ENCODE measurements around the gene LEO1. TPM values are rescaled to one million over a fixed set of nuclear protein-coding genes. Genes with fewer than 3 reads are reported as not detected.
A peak's percentile ranks its signal among the peaks of the same experiment; 100 is the strongest.

Gene LEO1
- total RNA-seq (10 to 100 TPM; 13.3 to 23.3 TPM), polyA plus RNA-seq (10 to 100 TPM; 11.3 to 14.5 TPM)

- H3K4me1 ChIP-seq (ENCODE audit: control insufficient read depth in 4 of 4, insufficient read depth in 4 of 4, low read length in 3 of 4): peaks cover 7 to 20% (median 15%) of the 10 kb centered on the region in 4 donors
- peak within 1 kb of the TSS; percentile 80 to 82 for H3K27ac ChIP-seq (ENCODE audit: low read depth in 1 of 2, low read length in 2 of 2)
- peak within 1 kb of the TSS; percentile 49 to 63 for H3K9ac ChIP-seq (ENCODE audit: low read depth in 1 of 2, low read length in 2 of 2)
- TF ChIP-seq FOXA2 (IDR thresholded peaks at IDR 0.05): peak; percentile 62
- TF ChIP-seq FOXA1 (IDR thresholded peaks at IDR 0.05): peak; percentile 43
- TF ChIP-seq RAD21 (IDR thresholded peaks at IDR 0.05): peak; percentile 55 to 62
- peak; percentile 89 to 92 for TF ChIP-seq RXRA (IDR thresholded peaks at IDR 0.05)
- no peak for TF ChIP-seq HNF4G (IDR thresholded peaks at IDR 0.05)
- peak; percentile 67 for TF ChIP-seq TAF1 (conservative IDR thresholded peaks at IDR 0.05)
- peak; percentile 87 for TF ChIP-seq ZBTB33 (IDR thresholded peaks at IDR 0.05)
- peak; percentile 27 to 59 for TF ChIP-seq HNF4A (conservative IDR thresholded peaks at IDR 0.05)
- TF ChIP-seq GABPA (IDR thresholded peaks at IDR 0.05 in 1 of 2, conservative IDR thresholded peaks at IDR 0.05 in 1 of 2): peak in 1 of 2 donors; percentile 70
- no peak for TF ChIP-seq CTCF (IDR thresholded peaks at IDR 0.05; ENCODE audit: low read depth, low read length, missing input control)
- TF ChIP-seq, protein P1, sequence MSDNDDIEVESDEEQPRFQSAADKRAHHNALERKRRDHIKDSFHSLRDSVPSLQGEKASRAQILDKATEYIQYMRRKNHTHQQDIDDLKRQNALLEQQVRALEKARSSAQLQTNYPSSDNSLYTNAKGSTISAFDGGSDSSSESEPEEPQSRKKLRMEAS (IDR thresholded peaks at IDR 0.05): peak; percentile 49
- peak; percentile 39 for TF ChIP-seq SP1 (IDR thresholded peaks at IDR 0.05)
- peak in 1 of 2 donors; percentile 40 for TF ChIP-seq JUND (IDR thresholded peaks at IDR 0.05)
- peak in 1 of 2 donors; percentile 22 for TF ChIP-seq EGR1 (IDR thresholded peaks at IDR 0.05; ENCODE audit: low read depth in 2 of 2)
- TF ChIP-seq NR2F2 (IDR thresholded peaks at IDR 0.05): no peak
- TF ChIP-seq, protein P2, sequence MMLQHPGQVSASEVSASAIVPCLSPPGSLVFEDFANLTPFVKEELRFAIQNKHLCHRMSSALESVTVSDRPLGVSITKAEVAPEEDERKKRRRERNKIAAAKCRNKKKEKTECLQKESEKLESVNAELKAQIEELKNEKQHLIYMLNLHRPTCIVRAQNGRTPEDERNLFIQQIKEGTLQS (IDR thresholded peaks at IDR 0.05): no peak
- TF ChIP-seq, protein P3, sequence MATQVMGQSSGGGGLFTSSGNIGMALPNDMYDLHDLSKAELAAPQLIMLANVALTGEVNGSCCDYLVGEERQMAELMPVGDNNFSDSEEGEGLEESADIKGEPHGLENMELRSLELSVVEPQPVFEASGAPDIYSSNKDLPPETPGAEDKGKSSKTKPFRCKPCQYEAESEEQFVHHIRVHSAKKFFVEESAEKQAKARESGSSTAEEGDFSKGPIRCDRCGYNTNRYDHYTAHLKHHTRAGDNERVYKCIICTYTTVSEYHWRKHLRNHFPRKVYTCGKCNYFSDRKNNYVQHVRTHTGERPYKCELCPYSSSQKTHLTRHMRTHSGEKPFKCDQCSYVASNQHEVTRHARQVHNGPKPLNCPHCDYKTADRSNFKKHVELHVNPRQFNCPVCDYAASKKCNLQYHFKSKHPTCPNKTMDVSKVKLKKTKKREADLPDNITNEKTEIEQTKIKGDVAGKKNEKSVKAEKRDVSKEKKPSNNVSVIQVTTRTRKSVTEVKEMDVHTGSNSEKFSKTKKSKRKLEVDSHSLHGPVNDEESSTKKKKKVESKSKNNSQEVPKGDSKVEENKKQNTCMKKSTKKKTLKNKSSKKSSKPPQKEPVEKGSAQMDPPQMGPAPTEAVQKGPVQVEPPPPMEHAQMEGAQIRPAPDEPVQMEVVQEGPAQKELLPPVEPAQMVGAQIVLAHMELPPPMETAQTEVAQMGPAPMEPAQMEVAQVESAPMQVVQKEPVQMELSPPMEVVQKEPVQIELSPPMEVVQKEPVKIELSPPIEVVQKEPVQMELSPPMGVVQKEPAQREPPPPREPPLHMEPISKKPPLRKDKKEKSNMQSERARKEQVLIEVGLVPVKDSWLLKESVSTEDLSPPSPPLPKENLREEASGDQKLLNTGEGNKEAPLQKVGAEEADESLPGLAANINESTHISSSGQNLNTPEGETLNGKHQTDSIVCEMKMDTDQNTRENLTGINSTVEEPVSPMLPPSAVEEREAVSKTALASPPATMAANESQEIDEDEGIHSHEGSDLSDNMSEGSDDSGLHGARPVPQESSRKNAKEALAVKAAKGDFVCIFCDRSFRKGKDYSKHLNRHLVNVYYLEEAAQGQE (IDR thresholded peaks at IDR 0.05): peak; percentile 65
- peak; percentile 99 for TF ChIP-seq YY1 (IDR thresholded peaks at IDR 0.05)
- WGBS: under 1% methylated on average over 58 of the region's 58 CpGs
- no peaks in the 10 kb centered on the region for H3K9me3 ChIP-seq (ENCODE audit: control insufficient read depth in 4 of 4, low read length in 3 of 4)
- no peaks in the 10 kb centered on the region for H3K27me3 ChIP-seq (ENCODE audit: control insufficient read depth in 4 of 4, insufficient read depth in 4 of 4, low read length in 3 of 4)
- H3K4me3 ChIP-seq (ENCODE audit: low read depth in 1 of 3, low read length in 3 of 3): peak within 1 kb of the TSS; percentile 71 to 89 (median 82)
- no peaks in the 10 kb centered on the region for H3K36me3 ChIP-seq (ENCODE audit: control insufficient read depth in 4 of 4, insufficient read depth in 3 of 4, low read depth in 1 of 4, low read length in 3 of 4)
- DNase-seq (ENCODE audit: low spot score): peak; percentile 84
These were observed at the start of gene LEO1 for GRCh38 chr15:51971375-51972133. TSS of gene LEO1 (minus strand) at chr15:51971778. CDS start at chr15:51971745, 33 bp downstream.

Data from liver (tissue), 9 donors.